ENCODE data around the gene PRR5L.

PRR5L gene

GRCh38 chr11:36342327-36342726 is 46.2 kb downstream of the PRR5L start:
- Histone ChIP-seq H3K36me3 (ENCODE audit: insufficient read depth, low read length) (no peaks in the 10 kb centered on the region), H3K4me1 (ENCODE audit: control insufficient read depth, insufficient read depth, low read length, unreplicated experiment) (no peaks in the 10 kb centered on the region), H3K79me2 (ENCODE audit: control insufficient read depth, insufficient read depth, low read length, unreplicated experiment) (no peaks in the 10 kb centered on the region), H3K27me3 (ENCODE audit: insufficient read depth, low read length) (peaks cover 15% of the 10 kb centered on the region; the same call in 1 of the 2 replicates), H3K4me3 (ENCODE audit: low read depth, low read length) (no peak overlapping the region), H3K27ac (ENCODE audit: low read depth, low read length) (no peak overlapping the region), H2AFZ (ENCODE audit: low read length, unreplicated experiment) (no peak overlapping the region)

GRCh38 chr11:36343436-36343835 is 47.3 kb downstream of the PRR5L start:
- H3K36me3 ChIP-seq (ENCODE audit: insufficient read depth, low read length), result no peaks in the 10 kb centered on the region
- H3K79me2 ChIP-seq (ENCODE audit: control insufficient read depth, insufficient read depth, low read length, unreplicated experiment), result no peaks in the 10 kb centered on the region
- H3K27ac ChIP-seq (ENCODE audit: low read depth, low read length), result no peak overlapping the region
- no peak overlapping the region for H2AFZ ChIP-seq (ENCODE audit: low read length, unreplicated experiment)
- H3K27me3 ChIP-seq (ENCODE audit: insufficient read depth, low read length), result peaks cover 15% of the 10 kb centered on the region; the same call in 1 of the 2 replicates
- no peak overlapping the region for H3K4me3 ChIP-seq (ENCODE audit: low read depth, low read length)
- no peaks in the 10 kb centered on the region for H3K4me1 ChIP-seq (ENCODE audit: control insufficient read depth, insufficient read depth, low read length, unreplicated experiment)

GRCh38 chr11:36345084-36345511 is 49.0 kb downstream of the PRR5L start:
- H3K4me3 ChIP-seq (ENCODE audit: low read depth, low read length), result no peak overlapping the region
- H3K4me1 ChIP-seq (ENCODE audit: control insufficient read depth, insufficient read depth, low read length, unreplicated experiment), result no peaks in the 10 kb centered on the region
- no peaks in the 10 kb centered on the region for H3K36me3 ChIP-seq (ENCODE audit: insufficient read depth, low read length)
- peaks cover 12% of the 10 kb centered on the region; the same call in 1 of the 2 replicates for H3K27me3 ChIP-seq (ENCODE audit: insufficient read depth, low read length)
- no peaks in the 10 kb centered on the region for H3K79me2 ChIP-seq (ENCODE audit: control insufficient read depth, insufficient read depth, low read length, unreplicated experiment)
- no peak overlapping the region for H2AFZ ChIP-seq (ENCODE audit: low read length, unreplicated experiment)
- no peak overlapping the region for H3K27ac ChIP-seq (ENCODE audit: low read depth, low read length)

GRCh38 chr11:36345535-36346141 is 49.5 kb downstream of the PRR5L start:
- H3K4me1 ChIP-seq (ENCODE audit: control insufficient read depth, insufficient read depth, low read length, unreplicated experiment), result no peaks in the 10 kb centered on the region
- no peaks in the 10 kb centered on the region for H3K79me2 ChIP-seq (ENCODE audit: control insufficient read depth, insufficient read depth, low read length, unreplicated experiment)
- H2AFZ ChIP-seq (ENCODE audit: low read length, unreplicated experiment), result no peak overlapping the region
- no peak overlapping the region for H3K27ac ChIP-seq (ENCODE audit: low read depth, low read length)
- H3K4me3 ChIP-seq (ENCODE audit: low read depth, low read length), result no peak overlapping the region
- no peaks in the 10 kb centered on the region for H3K36me3 ChIP-seq (ENCODE audit: insufficient read depth, low read length)
- H3K27me3 ChIP-seq (ENCODE audit: insufficient read depth, low read length), result peaks cover 12% of the 10 kb centered on the region; the same call in 1 of the 2 replicates

GRCh38 chr11:36346562-36347383 is 50.7 kb downstream of the PRR5L start:
- Histone ChIP-seq H2AFZ (ENCODE audit: low read length, unreplicated experiment) (no peak overlapping the region), H3K79me2 (ENCODE audit: control insufficient read depth, insufficient read depth, low read length, unreplicated experiment) (no peaks in the 10 kb centered on the region), H3K4me1 (ENCODE audit: control insufficient read depth, insufficient read depth, low read length, unreplicated experiment) (no peaks in the 10 kb centered on the region), H3K27ac (ENCODE audit: low read depth, low read length) (no peak overlapping the region), H3K36me3 (ENCODE audit: insufficient read depth, low read length) (no peaks in the 10 kb centered on the region), H3K4me3 (ENCODE audit: low read depth, low read length) (no peak overlapping the region), H3K27me3 (ENCODE audit: insufficient read depth, low read length) (peaks cover 9% of the 10 kb centered on the region; the same call in 1 of the 2 replicates)

- Histone ChIP-seq H3K79me2 (ENCODE audit: control insufficient read depth, insufficient read depth, low read length, unreplicated experiment) (no peaks in the 10 kb centered on the region), H3K27ac (ENCODE audit: low read depth, low read length) (no peak overlapping the region), H3K4me3 (ENCODE audit: low read depth, low read length) (no peak overlapping the region), H3K27me3 (ENCODE audit: insufficient read depth, low read length) (0 out of 2 replicates have a peak, but pooled peaks cover 9% of the 10 kb centered on the region), H3K36me3 (ENCODE audit: insufficient read depth, low read length) (no peaks in the 10 kb centered on the region), H3K4me1 (ENCODE audit: control insufficient read depth, insufficient read depth, low read length, unreplicated experiment) (no peaks in the 10 kb centered on the region), H2AFZ (ENCODE audit: low read length, unreplicated experiment) (no peak overlapping the region)
These were observed 51.4 kb downstream of the PRR5L start for GRCh38 chr11:36347384-36347906.

DNA sequence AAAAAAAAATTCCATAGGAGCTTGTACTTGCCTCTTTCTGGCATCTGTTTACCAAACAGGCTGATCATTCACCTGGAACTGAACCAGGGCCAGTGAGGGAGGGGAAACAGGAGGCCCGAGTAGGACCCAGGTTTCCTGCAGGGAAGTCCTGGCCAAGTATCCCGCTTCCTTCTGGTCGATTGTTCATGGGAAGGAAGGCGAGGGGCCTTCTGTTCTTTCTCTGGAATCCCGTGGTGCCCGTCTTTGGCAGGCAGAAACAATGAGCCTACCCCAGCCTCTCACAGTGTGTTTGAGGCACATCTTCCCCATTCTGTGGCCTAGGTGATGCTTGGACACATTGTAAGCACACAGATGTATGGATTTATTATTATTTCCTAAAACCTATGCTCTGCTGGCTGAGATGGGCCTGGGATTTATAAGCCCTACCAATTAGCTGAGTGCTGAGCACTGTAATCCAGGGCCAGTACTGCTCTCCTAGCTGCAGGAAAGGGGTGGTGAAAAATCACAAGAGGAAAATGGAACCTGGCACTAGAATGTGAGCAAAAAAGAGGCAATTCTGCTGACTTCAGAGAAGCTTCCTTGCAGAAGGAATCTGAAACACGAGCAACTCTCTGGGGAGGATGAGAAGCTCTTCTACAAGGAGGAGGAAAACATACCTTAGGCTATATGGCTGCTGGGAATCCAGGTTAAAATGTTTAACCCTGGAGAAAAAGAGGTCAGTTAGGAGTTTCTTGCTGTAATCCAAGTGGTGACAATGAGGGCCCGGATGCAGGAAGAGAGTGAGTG is 53.5 kb downstream of the PRR5L start:
- Histone ChIP-seq H3K27ac (ENCODE audit: low read depth, low read length) (no peak overlapping the region), H2AFZ (ENCODE audit: low read length, unreplicated experiment) (no peak overlapping the region), H3K79me2 (ENCODE audit: control insufficient read depth, insufficient read depth, low read length, unreplicated experiment) (no peaks in the 10 kb centered on the region), H3K36me3 (ENCODE audit: insufficient read depth, low read length) (no peaks in the 10 kb centered on the region), H3K27me3 (ENCODE audit: insufficient read depth, low read length) (no peaks in the 10 kb centered on the region), H3K4me3 (ENCODE audit: low read depth, low read length) (no peak overlapping the region), H3K4me1 (ENCODE audit: control insufficient read depth, insufficient read depth, low read length, unreplicated experiment) (peaks cover 5% of the 10 kb centered on the region)

DNA sequence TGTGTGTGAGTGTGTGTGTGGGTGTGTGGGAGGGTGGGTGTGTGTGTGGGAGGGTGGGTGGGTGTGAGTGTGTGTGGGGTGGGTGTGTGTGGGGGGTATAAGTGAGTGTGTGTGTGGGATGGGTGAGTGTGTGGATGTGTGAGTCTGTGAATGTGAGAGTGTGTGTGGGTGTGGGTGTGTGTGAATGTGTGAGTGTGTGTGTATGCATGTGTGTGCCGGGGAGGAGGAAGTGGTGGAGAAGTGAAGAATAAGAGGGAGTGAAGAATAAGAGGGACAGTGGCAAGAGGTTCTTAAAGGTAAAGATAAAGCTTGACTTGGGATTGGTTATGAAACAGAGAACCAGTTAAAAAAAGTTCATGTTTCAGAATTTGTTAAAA is 54.0 kb downstream of the PRR5L start:
- Histone ChIP-seq H3K79me2 (ENCODE audit: control insufficient read depth, insufficient read depth, low read length, unreplicated experiment) (no peaks in the 10 kb centered on the region), H3K27me3 (ENCODE audit: insufficient read depth, low read length) (no peaks in the 10 kb centered on the region), H3K4me1 (ENCODE audit: control insufficient read depth, insufficient read depth, low read length, unreplicated experiment) (peaks cover 8% of the 10 kb centered on the region), H3K27ac (ENCODE audit: low read depth, low read length) (no peak overlapping the region), H3K36me3 (ENCODE audit: insufficient read depth, low read length) (no peaks in the 10 kb centered on the region), H2AFZ (ENCODE audit: low read length, unreplicated experiment) (no peak overlapping the region), H3K4me3 (ENCODE audit: low read depth, low read length) (no peak overlapping the region)

DNA sequence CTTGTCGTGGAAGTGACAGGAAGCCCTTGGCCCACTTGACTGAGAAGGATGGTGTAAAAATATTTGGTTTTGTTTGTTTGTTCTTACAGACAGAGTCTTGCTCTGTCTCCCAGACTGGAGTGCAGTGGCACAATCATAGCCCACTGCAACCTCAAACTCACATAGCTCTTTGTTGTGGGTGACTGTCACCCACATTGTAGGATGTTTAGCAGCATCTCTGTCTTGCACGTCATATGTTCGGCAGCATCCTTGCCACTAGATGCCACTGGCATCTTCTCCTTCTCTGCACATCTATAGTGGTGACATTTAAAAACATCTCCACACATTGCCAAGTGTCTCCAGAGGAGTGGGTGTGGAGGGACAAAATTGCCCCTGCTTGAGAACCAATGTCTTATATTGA is 56.8 kb downstream of the PRR5L start:
- H3K36me3 ChIP-seq (ENCODE audit: insufficient read depth, low read length), result no peaks in the 10 kb centered on the region
- no peak overlapping the region for H2AFZ ChIP-seq (ENCODE audit: low read length, unreplicated experiment)
- no peaks in the 10 kb centered on the region for H3K27me3 ChIP-seq (ENCODE audit: insufficient read depth, low read length)
- H3K4me1 ChIP-seq (ENCODE audit: control insufficient read depth, insufficient read depth, low read length, unreplicated experiment), result peaks cover 14% of the 10 kb centered on the region
- H3K27ac ChIP-seq (ENCODE audit: low read depth, low read length), result no peak overlapping the region
- H3K79me2 ChIP-seq (ENCODE audit: control insufficient read depth, insufficient read depth, low read length, unreplicated experiment), result no peaks in the 10 kb centered on the region
- H3K4me3 ChIP-seq (ENCODE audit: low read depth, low read length), result no peak overlapping the region

DNA sequence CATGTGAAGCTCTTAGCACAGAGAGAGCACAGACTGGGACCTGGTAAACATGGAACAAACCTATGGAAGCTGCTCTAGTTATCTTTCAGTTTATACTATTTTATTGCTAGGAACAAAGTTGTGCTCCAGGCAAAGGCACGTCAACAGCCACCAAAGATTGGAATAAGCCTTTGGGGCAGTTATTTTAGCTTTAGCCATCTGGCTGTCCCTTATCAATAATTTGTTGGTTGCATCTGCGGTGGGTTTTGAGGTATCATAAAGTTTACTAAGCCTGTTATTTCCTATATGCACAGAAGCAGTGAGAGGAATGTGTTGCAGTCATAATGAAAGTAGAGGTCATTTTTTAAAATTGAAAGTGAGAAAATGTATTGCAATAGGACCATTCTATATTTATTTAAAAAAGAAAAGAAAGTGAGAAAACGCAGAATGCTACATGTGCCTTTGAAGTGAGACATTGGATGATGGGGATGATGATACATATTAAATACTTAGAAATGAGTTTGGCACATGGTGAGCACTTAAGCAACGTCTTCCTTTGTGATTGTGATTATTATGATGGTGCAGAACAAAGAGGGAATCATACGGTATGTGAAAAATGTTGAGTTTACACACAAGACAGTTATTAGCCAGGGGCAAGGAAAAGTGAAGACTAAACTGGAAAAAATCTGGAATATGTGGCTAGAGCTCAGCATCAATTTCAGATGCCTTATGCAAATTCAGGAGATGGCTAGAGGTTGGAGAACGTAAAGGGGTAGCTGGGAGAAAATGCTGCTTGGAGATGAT is 58.3 kb downstream of the PRR5L start:
- Histone ChIP-seq H3K27ac (ENCODE audit: low read depth, low read length) (no peak overlapping the region), H3K27me3 (ENCODE audit: insufficient read depth, low read length) (no peaks in the 10 kb centered on the region), H3K4me1 (ENCODE audit: control insufficient read depth, insufficient read depth, low read length, unreplicated experiment) (peaks cover 14% of the 10 kb centered on the region), H3K79me2 (ENCODE audit: control insufficient read depth, insufficient read depth, low read length, unreplicated experiment) (no peaks in the 10 kb centered on the region), H2AFZ (ENCODE audit: low read length, unreplicated experiment) (peak overlapping the region; percentile 54), H3K4me3 (ENCODE audit: low read depth, low read length) (peak overlapping the region; percentile 38), H3K36me3 (ENCODE audit: insufficient read depth, low read length) (no peaks in the 10 kb centered on the region)
